Measurements from ENCODE around the gene POLR2J3.
"Not testable (repeated sequence)": the region's sequence is repeated elsewhere in the genome, so short reads cannot be mapped to it uniquely, and the experiment has no call there.

POLR2J3 gene

GRCh38 chr7:102572261-102573239 lies at the start of gene POLR2J3:
TSS of gene POLR2J3 (minus strand) at chr7:102572583. CDS start at chr7:102572521, 62 bp downstream.
- H3K4me1 ChIP-seq (ENCODE audit: low read length); H4K20me1 ChIP-seq (ENCODE audit: insufficient read depth, low read length); H2AFZ ChIP-seq (ENCODE audit: low read depth, low read length); H3K9me3 ChIP-seq (ENCODE audit: insufficient read depth, low read length); H3K36me3 ChIP-seq (replicated peaks; ENCODE audit: low read depth, low read length); H3K27ac ChIP-seq (ENCODE audit: low read length); H3K27me3 ChIP-seq (ENCODE audit: low read depth, low read length); H3K79me2 ChIP-seq (ENCODE audit: low read length); H3K4me2 ChIP-seq (ENCODE audit: low read length): not testable (repeated sequence)
- H3K9ac ChIP-seq (ENCODE audit: low read length) = peak within 1 kb of the TSS; percentile 63; the same call in 1 of the 2 replicates
- peak; percentile 18; the same call in 1 of the 2 replicates for TF ChIP-seq CTCF (IDR thresholded peaks at IDR 0.05; ENCODE audit: low read depth, low read length)
- peak within 1 kb of the TSS; percentile 75 for H3K4me3 ChIP-seq (ENCODE audit: low read length)

GRCh38 chr7:102618122-102618521 lies 45.7 kb upstream of the POLR2J3 start:
- not testable (repeated sequence) for H3K79me2 ChIP-seq (ENCODE audit: low read length); H2AFZ ChIP-seq (ENCODE audit: low read depth, low read length); H3K4me1 ChIP-seq (ENCODE audit: low read length); H3K9ac ChIP-seq (ENCODE audit: low read length); H3K9me3 ChIP-seq (ENCODE audit: insufficient read depth, low read length); H3K27ac ChIP-seq (ENCODE audit: low read length); H4K20me1 ChIP-seq (ENCODE audit: insufficient read depth, low read length); H3K4me2 ChIP-seq (ENCODE audit: low read length); H3K27me3 ChIP-seq (ENCODE audit: low read depth, low read length); H3K4me3 ChIP-seq (ENCODE audit: low read length); H3K36me3 ChIP-seq (replicated peaks; ENCODE audit: low read depth, low read length)

GRCh38 chr7:102616507-102617125 lies 44.2 kb upstream of the POLR2J3 start, which contains the start of gene RASA4:
TSS of gene RASA4 (minus strand) at chr7:102616756. CDS start at chr7:102616689, 67 bp downstream.
- not testable (repeated sequence) for H3K4me1 ChIP-seq (ENCODE audit: low read length); H3K79me2 ChIP-seq (ENCODE audit: low read length); H2AFZ ChIP-seq (ENCODE audit: low read depth, low read length); H3K9me3 ChIP-seq (ENCODE audit: insufficient read depth, low read length); H4K20me1 ChIP-seq (ENCODE audit: insufficient read depth, low read length); H3K36me3 ChIP-seq (replicated peaks; ENCODE audit: low read depth, low read length); H3K27me3 ChIP-seq (ENCODE audit: low read depth, low read length)
- peak within 1 kb of the TSS; percentile 65 for H3K27ac ChIP-seq (ENCODE audit: low read length)
- H3K4me2 ChIP-seq (ENCODE audit: low read length) = peak within 1 kb of the TSS; percentile 48; the same call in 1 of the 2 replicates
- H3K9ac ChIP-seq (ENCODE audit: low read length) = peak within 1 kb of the TSS; percentile 66
- peak within 1 kb of the TSS; percentile 69 for H3K4me3 ChIP-seq (ENCODE audit: low read length)

- not testable (repeated sequence) for H3K79me2 ChIP-seq (ENCODE audit: low read length); H3K27ac ChIP-seq (ENCODE audit: low read length); H3K27me3 ChIP-seq (ENCODE audit: low read depth, low read length); H3K4me3 ChIP-seq (ENCODE audit: low read length); H3K36me3 ChIP-seq (replicated peaks; ENCODE audit: low read depth, low read length); H4K20me1 ChIP-seq (ENCODE audit: insufficient read depth, low read length); H3K4me2 ChIP-seq (ENCODE audit: low read length); H3K4me1 ChIP-seq (ENCODE audit: low read length); H3K9ac ChIP-seq (ENCODE audit: low read length); H2AFZ ChIP-seq (ENCODE audit: low read depth, low read length); H3K9me3 ChIP-seq (ENCODE audit: insufficient read depth, low read length)
Observed at GRCh38 chr7:102615930-102616329, 43.5 kb upstream of the POLR2J3 start.

GRCh38 chr7:102614873-102615272 lies 42.5 kb upstream of the POLR2J3 start:
- not testable (repeated sequence) for H3K27ac ChIP-seq (ENCODE audit: low read length); H3K36me3 ChIP-seq (replicated peaks; ENCODE audit: low read depth, low read length); H3K9me3 ChIP-seq (ENCODE audit: insufficient read depth, low read length); H3K27me3 ChIP-seq (ENCODE audit: low read depth, low read length); H3K4me2 ChIP-seq (ENCODE audit: low read length); H3K4me3 ChIP-seq (ENCODE audit: low read length); H3K9ac ChIP-seq (ENCODE audit: low read length); H3K79me2 ChIP-seq (ENCODE audit: low read length); H2AFZ ChIP-seq (ENCODE audit: low read depth, low read length); H4K20me1 ChIP-seq (ENCODE audit: insufficient read depth, low read length); H3K4me1 ChIP-seq (ENCODE audit: low read length)

GRCh38 chr7:102614346-102614697 lies 41.9 kb upstream of the POLR2J3 start:
- not testable (repeated sequence) for H3K79me2 ChIP-seq (ENCODE audit: low read length); H3K9me3 ChIP-seq (ENCODE audit: insufficient read depth, low read length); H3K4me3 ChIP-seq (ENCODE audit: low read length); H3K4me1 ChIP-seq (ENCODE audit: low read length); H3K9ac ChIP-seq (ENCODE audit: low read length); H3K27me3 ChIP-seq (ENCODE audit: low read depth, low read length); H3K27ac ChIP-seq (ENCODE audit: low read length); H4K20me1 ChIP-seq (ENCODE audit: insufficient read depth, low read length); H3K36me3 ChIP-seq (replicated peaks; ENCODE audit: low read depth, low read length); H2AFZ ChIP-seq (ENCODE audit: low read depth, low read length); H3K4me2 ChIP-seq (ENCODE audit: low read length)

- H3K27me3 ChIP-seq (ENCODE audit: low read depth, low read length); H4K20me1 ChIP-seq (ENCODE audit: insufficient read depth, low read length); H3K9me3 ChIP-seq (ENCODE audit: insufficient read depth, low read length); H3K79me2 ChIP-seq (ENCODE audit: low read length); H3K4me1 ChIP-seq (ENCODE audit: low read length); H3K36me3 ChIP-seq (replicated peaks; ENCODE audit: low read depth, low read length); H2AFZ ChIP-seq (ENCODE audit: low read depth, low read length): not testable (repeated sequence)
- Histone ChIP-seq H3K27ac (ENCODE audit: low read length) (peak overlapping the region; percentile 84), H3K9ac (ENCODE audit: low read length) (peak overlapping the region; percentile 66; the same call in 1 of the 2 replicates), H3K4me3 (ENCODE audit: low read length) (peak overlapping the region; percentile 61; the same call in 1 of the 2 replicates), H3K4me2 (ENCODE audit: low read length) (peak overlapping the region; percentile 68)
Observed at GRCh38 chr7:102613575-102614345, 41.4 kb upstream of the POLR2J3 start.

GRCh38 chr7:102611675-102612325 lies 39.4 kb upstream of the POLR2J3 start:
- peak overlapping the region; percentile 57 for H3K4me2 ChIP-seq (ENCODE audit: low read length)
- H3K4me1 ChIP-seq (ENCODE audit: low read length); H3K27me3 ChIP-seq (ENCODE audit: low read depth, low read length); H3K9me3 ChIP-seq (ENCODE audit: insufficient read depth, low read length); H3K36me3 ChIP-seq (replicated peaks; ENCODE audit: low read depth, low read length); H2AFZ ChIP-seq (ENCODE audit: low read depth, low read length); H4K20me1 ChIP-seq (ENCODE audit: insufficient read depth, low read length); H3K79me2 ChIP-seq (ENCODE audit: low read length): not testable (repeated sequence)
- H3K9ac ChIP-seq (ENCODE audit: low read length) = peak overlapping the region; percentile 50; the same call in 1 of the 2 replicates
- peak overlapping the region; percentile 59 for H3K4me3 ChIP-seq (ENCODE audit: low read length)
- H3K27ac ChIP-seq (ENCODE audit: low read length) = peak overlapping the region; percentile 64
